ENCODE results near the gene MTSS2. TPM values are rescaled to one million over a fixed set of nuclear protein-coding genes. Genes with fewer than 3 reads are reported as not detected.

The MTSS2 gene
- total RNA-seq, 1 experiment from 2014 or later: 47.6 TPM

DNA sequence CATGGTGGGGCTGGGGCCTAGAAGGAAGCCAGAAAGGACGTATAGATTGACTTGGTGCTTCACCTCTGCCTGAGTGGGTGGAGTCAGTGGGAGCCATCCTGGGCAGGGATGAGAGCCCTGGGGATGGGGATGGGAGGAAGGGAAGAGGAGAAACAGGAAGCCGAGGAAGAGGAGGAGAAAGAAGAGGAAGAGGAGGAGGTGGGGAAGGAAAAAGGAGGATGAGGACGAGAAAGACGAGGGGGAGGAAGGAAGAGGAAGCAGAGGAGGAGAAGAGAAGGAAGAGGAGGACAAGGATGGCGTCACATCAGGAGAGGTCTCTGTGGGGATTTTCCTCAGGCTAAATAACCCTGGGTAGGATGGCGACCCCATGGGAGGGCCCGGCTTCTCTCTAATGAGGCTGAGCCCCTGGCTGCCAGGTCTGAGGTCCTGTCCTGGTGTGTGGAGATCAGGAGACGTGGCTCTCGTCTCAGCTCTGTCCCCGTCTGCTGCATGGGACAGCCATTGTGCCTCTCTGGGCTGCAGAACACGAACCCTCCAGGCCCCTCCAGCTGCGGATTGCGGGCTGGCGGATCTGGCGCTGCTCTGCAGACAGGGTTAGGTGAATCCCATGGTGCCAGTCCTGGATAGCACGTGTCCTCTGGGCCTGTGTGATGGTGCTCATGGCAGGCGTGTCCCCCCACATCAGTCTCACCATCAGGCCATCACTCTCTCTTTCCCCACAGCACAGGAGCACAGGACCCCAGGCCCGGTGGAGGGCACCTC lies 35.5 kb upstream of the MTSS2 start:
- no peaks in the 10 kb centered on the region for H3K9me3 ChIP-seq (ENCODE audit: low read depth, low read length, poor library complexity, severe bottlenecking)
- ChIA-PET POLR2A (ENCODE audit: low non-redundant PET) (no interaction called here), CTCF (no interaction called here)
- no peaks in the 10 kb centered on the region for H3K27me3 ChIP-seq (replicated peaks; ENCODE audit: insufficient read depth, low read depth, low read length, poor library complexity)
- BruUV-seq (replicated peaks): no TSS peak
- intact Hi-C loops (cut with micrococcal nuclease; ENCODE audit: unreplicated experiment): no loop called here
- H3K4me3 ChIP-seq (ENCODE audit: low read depth, low read length, poor library complexity, severe bottlenecking): no peak overlapping the region
- no peak for DNase-seq (ENCODE audit: low spot score)
- no peaks in the 10 kb centered on the region for H3K4me1 ChIP-seq (ENCODE audit: insufficient read depth, low read length, poor library complexity, severe bottlenecking)
- no peak overlapping the region for H3K27ac ChIP-seq (ENCODE audit: low read depth, low read length, poor library complexity, severe bottlenecking)
- TF ChIP-seq EZH2 (IDR thresholded peaks at IDR 0.05; ENCODE audit: borderline replicate concordance, low read depth, low read length, poor library complexity, severe bottlenecking): no peak
- TF ChIP-seq, protein P1, sequence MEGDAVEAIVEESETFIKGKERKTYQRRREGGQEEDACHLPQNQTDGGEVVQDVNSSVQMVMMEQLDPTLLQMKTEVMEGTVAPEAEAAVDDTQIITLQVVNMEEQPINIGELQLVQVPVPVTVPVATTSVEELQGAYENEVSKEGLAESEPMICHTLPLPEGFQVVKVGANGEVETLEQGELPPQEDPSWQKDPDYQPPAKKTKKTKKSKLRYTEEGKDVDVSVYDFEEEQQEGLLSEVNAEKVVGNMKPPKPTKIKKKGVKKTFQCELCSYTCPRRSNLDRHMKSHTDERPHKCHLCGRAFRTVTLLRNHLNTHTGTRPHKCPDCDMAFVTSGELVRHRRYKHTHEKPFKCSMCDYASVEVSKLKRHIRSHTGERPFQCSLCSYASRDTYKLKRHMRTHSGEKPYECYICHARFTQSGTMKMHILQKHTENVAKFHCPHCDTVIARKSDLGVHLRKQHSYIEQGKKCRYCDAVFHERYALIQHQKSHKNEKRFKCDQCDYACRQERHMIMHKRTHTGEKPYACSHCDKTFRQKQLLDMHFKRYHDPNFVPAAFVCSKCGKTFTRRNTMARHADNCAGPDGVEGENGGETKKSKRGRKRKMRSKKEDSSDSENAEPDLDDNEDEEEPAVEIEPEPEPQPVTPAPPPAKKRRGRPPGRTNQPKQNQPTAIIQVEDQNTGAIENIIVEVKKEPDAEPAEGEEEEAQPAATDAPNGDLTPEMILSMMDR (conservative IDR thresholded peaks at IDR 0.05; ENCODE audit: low read depth, low read length): no peak
- no peaks in the 10 kb centered on the region for H3K36me3 ChIP-seq (ENCODE audit: insufficient read depth, low read length, poor library complexity, severe bottlenecking)

DNA sequence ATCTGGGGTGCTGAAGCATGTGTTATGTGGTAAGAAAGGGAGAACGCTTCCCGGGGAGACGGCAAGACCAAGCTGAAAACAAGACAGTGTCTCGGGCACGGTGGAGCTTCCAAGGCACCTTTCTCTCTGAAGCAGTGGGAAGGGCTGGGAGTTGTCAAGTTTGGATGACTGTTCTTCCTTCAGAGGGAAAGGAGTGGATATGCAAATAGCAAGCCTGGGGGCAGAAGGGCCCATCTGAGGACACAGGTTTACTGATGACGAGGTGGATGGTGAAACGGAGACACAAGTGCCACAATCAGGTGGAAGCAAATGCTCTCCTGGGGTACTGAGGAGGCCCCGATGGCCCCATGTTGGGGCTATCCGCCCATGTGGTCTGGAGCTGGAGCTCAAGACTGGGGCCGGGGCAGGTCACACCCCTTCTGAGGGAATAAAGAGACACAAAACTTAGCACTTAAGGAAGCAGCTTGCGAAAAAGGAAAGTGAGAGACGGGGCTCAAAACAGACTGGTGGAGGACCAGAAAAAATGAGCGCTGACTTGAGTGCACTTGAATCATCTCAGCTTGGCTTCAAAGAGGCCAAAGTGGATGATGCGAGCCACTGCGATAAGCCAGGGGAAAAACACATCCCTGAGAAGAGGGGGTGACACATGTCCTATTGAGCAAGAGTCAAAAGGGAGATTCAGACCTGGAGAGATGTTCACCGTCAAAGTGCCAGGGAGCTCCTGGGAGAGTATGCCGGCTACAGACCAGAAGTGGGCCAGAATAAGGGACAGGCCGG lies 34.8 kb upstream of the MTSS2 start:
- peaks cover 7% of the 10 kb centered on the region for H3K4me1 ChIP-seq (ENCODE audit: insufficient read depth, low read length, poor library complexity, severe bottlenecking)
- ChIA-PET POLR2A (ENCODE audit: low non-redundant PET) (no interaction called here), CTCF (no interaction called here)
- no TSS peak for BruUV-seq (replicated peaks)
- H3K27me3 ChIP-seq (replicated peaks; ENCODE audit: insufficient read depth, low read depth, low read length, poor library complexity): no peaks in the 10 kb centered on the region
- H3K27ac ChIP-seq (ENCODE audit: low read depth, low read length, poor library complexity, severe bottlenecking): no peak overlapping the region
- H3K9me3 ChIP-seq (ENCODE audit: low read depth, low read length, poor library complexity, severe bottlenecking): no peaks in the 10 kb centered on the region
- DNase-seq (ENCODE audit: low spot score): no peak
- intact Hi-C loops (cut with micrococcal nuclease; ENCODE audit: unreplicated experiment): no loop called here
- no peak overlapping the region for H3K4me3 ChIP-seq (ENCODE audit: low read depth, low read length, poor library complexity, severe bottlenecking)
- TF ChIP-seq, protein P1 (conservative IDR thresholded peaks at IDR 0.05; ENCODE audit: low read depth, low read length): no peak
- no peak for TF ChIP-seq EZH2 (IDR thresholded peaks at IDR 0.05; ENCODE audit: borderline replicate concordance, low read depth, low read length, poor library complexity, severe bottlenecking)
- no peaks in the 10 kb centered on the region for H3K36me3 ChIP-seq (ENCODE audit: insufficient read depth, low read length, poor library complexity, severe bottlenecking)

DNA sequence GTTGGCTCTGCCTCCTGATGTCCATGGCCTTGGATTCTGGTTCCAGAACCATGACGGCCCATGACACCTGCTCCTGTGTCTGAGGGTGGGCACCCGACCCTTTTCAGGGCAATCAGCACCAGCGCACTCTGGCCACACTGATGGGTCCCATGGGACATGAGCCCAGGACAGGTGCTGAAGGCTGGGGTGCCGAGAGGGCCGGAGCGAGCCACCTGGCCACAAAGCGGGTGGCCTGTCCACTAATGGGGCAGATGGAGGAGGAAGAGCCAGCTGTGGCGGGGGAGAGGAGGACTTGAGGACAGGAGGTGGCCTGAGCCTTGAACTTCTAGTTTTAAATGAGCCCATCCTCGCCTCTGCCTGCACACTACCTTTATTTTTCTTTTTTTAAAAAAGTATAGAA lies 31.2 kb upstream of the MTSS2 start:
- ChIA-PET CTCF (no interaction called here), POLR2A (ENCODE audit: low non-redundant PET) (no interaction called here)
- no TSS peak for BruUV-seq (replicated peaks)
- H3K27ac ChIP-seq (ENCODE audit: low read depth, low read length, poor library complexity, severe bottlenecking): no peak overlapping the region
- no peak for TF ChIP-seq EZH2 (IDR thresholded peaks at IDR 0.05; ENCODE audit: borderline replicate concordance, low read depth, low read length, poor library complexity, severe bottlenecking)
- TF ChIP-seq, protein P1 (conservative IDR thresholded peaks at IDR 0.05; ENCODE audit: low read depth, low read length): no peak
- H3K36me3 ChIP-seq (ENCODE audit: insufficient read depth, low read length, poor library complexity, severe bottlenecking): no peaks in the 10 kb centered on the region
- H3K27me3 ChIP-seq (replicated peaks; ENCODE audit: insufficient read depth, low read depth, low read length, poor library complexity): no peaks in the 10 kb centered on the region
- intact Hi-C loops (cut with micrococcal nuclease; ENCODE audit: unreplicated experiment): no loop called here
- no peak overlapping the region for H3K4me3 ChIP-seq (ENCODE audit: low read depth, low read length, poor library complexity, severe bottlenecking)
- no peak for DNase-seq (ENCODE audit: low spot score)
- no peaks in the 10 kb centered on the region for H3K9me3 ChIP-seq (ENCODE audit: low read depth, low read length, poor library complexity, severe bottlenecking)
- peaks cover 16% of the 10 kb centered on the region for H3K4me1 ChIP-seq (ENCODE audit: insufficient read depth, low read length, poor library complexity, severe bottlenecking)
